ENCODE results near the gene SUSD2. TPM values are rescaled to one million over a fixed set of nuclear protein-coding genes. Genes with fewer than 3 reads are reported as not detected.
"Not testable (repeated sequence)": the region's sequence is repeated elsewhere in the genome, so short reads cannot be mapped to it uniquely, and the experiment has no call there.

The SUSD2 gene
- total and polyA plus RNA-seq, 9 of the 15 experiments (the other 6 are each of a cell fraction or from before 2014, with no cell fraction given): 0.01 to 0.16 (median 0.04) TPM; not detected in 4

- Histone ChIP-seq H3K27ac (ENCODE audit: extremely low read depth, low read depth, low read length) (no peak overlapping the region), H3K9me3 (replicated peaks; ENCODE audit: control insufficient read depth, insufficient read depth, low read depth, low read length) (no peaks in the 10 kb centered on the region), H3K4me1 (replicated peaks in 1 of 2; ENCODE audit: control insufficient read depth in 2 of 2, insufficient read depth in 2 of 2, low read length in 2 of 2) (no peaks in the 10 kb centered on the region), H3K36me3 (ENCODE audit: control insufficient read depth, insufficient read depth, low read length) (peaks cover 67% of the 10 kb centered on the region; the same call in 1 of the 3 replicates), H3K9ac (ENCODE audit: insufficient read depth in 1 of 2, low read depth in 2 of 2, low read length in 2 of 2) (no peak overlapping the region), H2AFZ (ENCODE audit: low read depth, low read length) (no peak overlapping the region), H3K27me3 (ENCODE audit: control insufficient read depth in 2 of 2, insufficient read depth in 2 of 2, low read length in 2 of 2) (no peaks in the 10 kb centered on the region), H4K20me1 (replicated peaks; ENCODE audit: control insufficient read depth, insufficient read depth, low read length) (no peaks in the 10 kb centered on the region), H3K79me2 (ENCODE audit: control insufficient read depth, insufficient read depth, low read length) (no peaks in the 10 kb centered on the region), H3K4me2 (ENCODE audit: insufficient read depth, low read length) (no peak overlapping the region), H3K4me3 (no peak overlapping the region), H3K9me1 (ENCODE audit: control insufficient read depth, insufficient read depth, low read length) (no peaks in the 10 kb centered on the region)
- TF ChIP-seq MXI1 (IDR thresholded peaks at IDR 0.05; ENCODE audit: low read depth, low read length) (peak; percentile 19; the same call in 1 of the 2 replicates), FIP1L1 (IDR thresholded peaks at IDR 0.05; ENCODE audit: low read depth, low read length, poor library complexity, severe bottlenecking) (no peak), RFX1 (IDR thresholded peaks at IDR 0.05) (peak; percentile 86), STAT6 (CRISPR knock-in tag; IDR thresholded peaks at IDR 0.05) (no peak), MYNN (IDR thresholded peaks at IDR 0.05) (peak; percentile 99), MYNN (CRISPR knock-in tag; IDR thresholded peaks at IDR 0.05) (peak; percentile 76; the same call in 1 of the 2 replicates)
- POLR2A ChIA-PET: no interaction called here
- in situ Hi-C loops (cut with MboI): no loop called here
- CTCF ChIA-PET (ENCODE audit: low intra/inter-chr PET ratio): no interaction called here
- DNase-seq (ENCODE audit: extremely low read depth in 1 of 4, low spot score in 3 of 4) (peak in 1 of 4 experiments; percentile 8), FAIRE-seq (no peak), ATAC-seq (no peak)
- intact Hi-C loops (cut with micrococcal nuclease): no loop called here
- WGBS (ENCODE audit: insufficient coverage, low coverage, missing lambda C conversion rate): 84% methylated on average over 16 of the region's 22 CpGs
- BruUV-seq (replicated peaks): no TSS peak
Measured at GRCh38 chr22:24134090-24134846, 47.0 kb upstream of the SUSD2 start.

- DNase-seq (ENCODE audit: extremely low read depth in 1 of 4, low spot score in 3 of 4); in situ Hi-C loops (cut with MboI); POLR2A ChIA-PET; H3K9ac ChIP-seq (ENCODE audit: insufficient read depth in 1 of 2, low read depth in 2 of 2, low read length in 2 of 2); H3K4me3 ChIP-seq; H3K27ac ChIP-seq (ENCODE audit: extremely low read depth, low read depth, low read length); H3K27me3 ChIP-seq (ENCODE audit: control insufficient read depth in 2 of 2, insufficient read depth in 2 of 2, low read length in 2 of 2); intact Hi-C loops (cut with micrococcal nuclease); H3K9me1 ChIP-seq (ENCODE audit: control insufficient read depth, insufficient read depth, low read length); H3K9me3 ChIP-seq (replicated peaks; ENCODE audit: control insufficient read depth, insufficient read depth, low read depth, low read length); BruUV-seq (replicated peaks); H3K4me1 ChIP-seq (replicated peaks in 1 of 2; ENCODE audit: control insufficient read depth in 2 of 2, insufficient read depth in 2 of 2, low read length in 2 of 2); H4K20me1 ChIP-seq (replicated peaks; ENCODE audit: control insufficient read depth, insufficient read depth, low read length); FAIRE-seq; H3K79me2 ChIP-seq (ENCODE audit: control insufficient read depth, insufficient read depth, low read length); H3K4me2 ChIP-seq (ENCODE audit: insufficient read depth, low read length); H2AFZ ChIP-seq (ENCODE audit: low read depth, low read length); ATAC-seq; CTCF ChIA-PET (ENCODE audit: low intra/inter-chr PET ratio): not testable (repeated sequence)
- 86% methylated on average over 4 of the region's 6 CpGs for WGBS (ENCODE audit: insufficient coverage, low coverage, missing lambda C conversion rate)
- H3K36me3 ChIP-seq (ENCODE audit: control insufficient read depth, insufficient read depth, low read length): peaks cover 56% of the 10 kb centered on the region; the same call in 1 of the 3 replicates
Measured at GRCh38 chr22:24136533-24136932, 44.8 kb upstream of the SUSD2 start.
